Activated naive CD4-positive, alpha-beta T cell treated with Interleukin-2 at 50 U/mL for 16 hours (primary cell): ENCODE measurements around the gene CARS2.
"Not testable (repeated sequence)": the region's sequence is repeated elsewhere in the genome, so short reads cannot be mapped to it uniquely, and the experiment has no call there.

Source experiments
- DNase-seq: peaks from one replicate; pipeline ENCODE4 v3.0.0-alpha.2; 2020

CARS2 gene

DNA sequence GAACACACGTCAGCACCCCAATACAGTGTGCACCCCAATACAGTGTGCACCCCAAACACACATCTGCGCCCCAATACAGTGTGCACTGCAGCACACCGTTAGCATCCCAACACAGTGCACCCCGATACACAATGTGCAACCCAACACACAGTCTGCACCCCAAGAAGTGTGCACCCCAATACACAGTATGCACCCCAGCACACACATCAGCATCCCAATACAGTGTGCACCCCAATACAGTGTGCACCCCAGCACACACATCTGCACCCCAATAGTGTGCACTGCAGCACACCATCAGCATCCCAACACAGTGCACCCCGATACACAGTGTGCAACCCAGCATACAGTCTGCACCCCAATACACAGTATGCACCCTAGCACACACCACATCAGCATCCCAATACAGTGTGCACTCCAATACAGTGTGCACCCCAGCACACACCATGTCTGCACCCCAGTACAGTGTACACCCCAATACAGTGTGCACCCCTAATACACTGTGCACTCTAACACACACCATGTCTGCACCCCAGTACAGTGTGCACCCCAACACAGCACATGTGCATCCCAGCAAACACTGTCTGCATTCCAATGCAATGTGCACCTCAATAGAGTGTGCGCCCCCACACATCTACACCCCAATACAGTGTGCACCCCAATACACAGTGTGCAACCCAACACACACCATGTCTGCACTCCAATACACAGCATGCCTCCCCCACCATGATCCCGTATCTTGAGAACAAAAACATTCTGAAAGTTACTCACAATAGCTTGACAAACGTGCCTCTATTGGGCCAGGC lies 855 bp upstream of the CARS2 start:
- no peak for DNase-seq

DNA sequence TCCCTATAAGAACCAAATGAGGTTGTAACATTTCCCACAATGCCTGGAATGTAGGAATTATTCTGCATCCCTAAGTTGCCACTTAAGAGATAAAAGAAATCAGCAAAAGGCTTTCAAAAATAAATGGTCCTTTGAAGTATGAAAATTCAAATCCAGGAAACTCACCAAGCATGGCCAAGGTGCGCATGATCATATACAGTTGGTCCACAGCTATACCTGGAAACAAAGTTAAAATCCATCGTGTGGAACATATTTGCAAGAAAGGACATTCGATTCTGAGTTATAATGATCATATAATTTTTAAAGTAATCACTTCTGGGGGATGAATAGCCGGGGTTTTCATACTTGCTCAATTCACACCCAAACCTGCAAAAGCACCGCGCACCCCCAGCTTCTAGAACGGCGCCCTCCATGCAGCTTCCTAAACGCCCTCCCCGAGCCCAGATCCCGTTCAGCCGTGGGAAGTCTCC lies 525 bp downstream of the CARS2 start:
- DNase-seq: no peak

DNA sequence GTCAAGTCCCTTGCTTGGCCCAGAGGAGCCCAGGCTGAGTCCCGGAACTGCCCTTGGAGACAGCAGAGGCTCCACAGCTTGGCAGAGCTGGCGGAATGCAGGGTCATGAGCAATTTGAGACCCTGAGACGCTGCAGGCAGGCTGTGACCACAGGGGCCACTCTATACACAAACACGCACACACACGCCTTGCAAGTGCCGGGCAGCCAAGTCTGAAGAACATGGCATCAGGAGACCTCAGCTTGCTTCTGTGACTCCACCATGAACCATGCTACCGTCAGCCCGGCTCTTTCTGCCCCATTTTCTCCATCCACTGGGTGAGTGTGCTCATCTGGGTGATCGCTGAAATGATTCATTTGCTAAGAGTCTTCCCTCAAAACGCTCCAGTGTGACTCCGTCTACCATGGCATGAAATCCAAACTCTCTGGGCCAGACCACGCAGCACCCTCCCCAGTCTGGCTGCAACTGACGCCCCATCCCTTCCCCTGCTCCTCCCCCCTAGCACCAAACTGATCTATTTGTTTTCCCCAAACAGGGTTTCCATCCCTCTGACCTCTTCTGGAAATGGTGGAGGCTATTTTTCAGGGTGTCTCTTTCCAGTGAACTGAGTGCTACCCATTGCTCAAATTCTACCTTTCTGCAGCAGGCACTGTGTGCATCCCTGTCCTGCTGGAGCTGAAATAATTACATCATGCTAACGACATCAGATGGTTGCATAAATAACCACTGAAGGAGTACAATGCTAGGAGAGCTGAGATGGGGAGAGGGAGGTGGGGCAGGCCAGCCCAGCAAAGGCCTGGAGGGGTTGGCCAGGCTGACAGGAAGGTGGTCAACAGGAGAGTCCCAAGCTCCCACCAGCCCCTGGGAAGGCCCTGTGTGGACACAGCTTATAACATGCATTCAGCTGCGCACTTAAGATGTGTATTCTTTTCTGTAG lies 3.1 kb downstream of the CARS2 start:
- DNase-seq: no peak

DNA sequence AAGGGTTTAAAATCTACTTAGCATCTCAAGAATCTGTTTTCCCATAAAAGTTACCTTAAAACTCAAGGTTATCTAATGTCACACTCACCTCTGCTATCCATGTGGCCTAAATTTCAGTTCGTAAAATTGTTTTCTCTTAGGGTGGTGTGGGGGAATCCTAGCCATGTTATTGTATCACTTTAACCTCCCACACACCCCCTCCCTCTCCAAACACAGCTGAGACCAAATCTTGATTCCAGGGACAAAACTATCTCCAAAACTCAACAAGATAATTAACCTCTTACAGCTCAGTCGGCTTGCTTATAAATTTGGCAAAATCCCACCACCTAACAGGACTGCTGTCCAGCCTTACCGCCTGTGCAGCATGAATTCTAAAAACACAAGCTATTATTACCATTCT lies 3.8 kb downstream of the CARS2 start:
- DNase-seq: no peak

DNA sequence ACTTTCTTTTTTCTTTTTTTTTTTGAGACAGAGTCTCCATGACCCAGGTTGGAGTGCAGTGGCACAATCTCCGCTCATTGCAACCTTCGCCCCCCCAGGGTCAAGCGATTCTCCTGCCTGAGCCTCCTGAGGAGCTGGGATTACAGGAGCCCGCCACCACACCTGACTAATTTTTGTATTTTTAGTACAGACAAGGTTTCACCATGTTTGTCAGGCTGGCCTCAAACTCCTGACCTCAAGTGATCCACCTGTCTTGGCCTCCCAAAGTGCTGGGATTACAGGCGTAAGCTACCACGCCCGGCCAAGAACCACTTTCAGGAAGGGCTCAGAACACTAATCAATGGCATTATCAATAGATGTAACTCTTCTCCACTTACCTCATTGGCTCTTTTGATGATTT lies 4.9 kb downstream of the CARS2 start:
- not testable (repeated sequence) for DNase-seq

DNA sequence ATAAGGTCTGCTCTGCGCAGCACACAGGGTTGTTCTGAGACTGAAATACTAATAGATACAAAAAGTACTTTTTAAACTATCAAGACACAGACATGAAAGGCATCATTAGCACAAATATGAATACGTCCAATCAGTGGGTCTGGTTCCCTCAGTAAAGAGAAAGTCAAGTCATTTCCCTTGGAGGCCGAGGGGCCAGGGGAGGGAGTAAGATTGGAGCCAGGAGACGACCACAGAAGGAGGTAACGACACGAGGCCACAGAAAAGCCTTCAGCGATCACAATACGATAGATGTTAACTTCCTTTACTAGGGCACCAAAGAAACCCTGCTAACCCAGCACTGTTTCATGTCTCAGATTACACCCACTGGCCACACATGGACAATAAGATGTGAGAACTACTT lies 5.3 kb downstream of the CARS2 start:
- no peak for DNase-seq

DNA sequence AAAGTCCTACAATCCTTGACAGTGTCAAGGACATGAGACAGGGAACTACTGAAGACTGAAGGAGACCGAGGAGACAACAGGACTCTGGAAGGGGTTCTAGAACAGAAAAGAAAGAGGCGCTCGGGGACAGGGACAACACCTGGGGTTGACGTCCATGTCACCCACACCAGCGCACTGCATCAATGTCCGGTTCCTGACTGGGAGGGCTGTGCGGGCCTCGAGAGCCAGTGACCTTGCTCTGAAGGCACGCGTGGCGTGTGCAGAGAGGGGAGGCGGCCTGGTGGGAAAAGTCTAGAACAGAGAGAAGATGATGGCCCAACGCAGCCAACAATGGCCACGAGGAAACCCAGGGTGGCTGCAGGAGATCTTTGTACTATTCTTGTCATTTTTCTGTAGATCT lies 5.7 kb downstream of the CARS2 start:
- no peak for DNase-seq

DNA sequence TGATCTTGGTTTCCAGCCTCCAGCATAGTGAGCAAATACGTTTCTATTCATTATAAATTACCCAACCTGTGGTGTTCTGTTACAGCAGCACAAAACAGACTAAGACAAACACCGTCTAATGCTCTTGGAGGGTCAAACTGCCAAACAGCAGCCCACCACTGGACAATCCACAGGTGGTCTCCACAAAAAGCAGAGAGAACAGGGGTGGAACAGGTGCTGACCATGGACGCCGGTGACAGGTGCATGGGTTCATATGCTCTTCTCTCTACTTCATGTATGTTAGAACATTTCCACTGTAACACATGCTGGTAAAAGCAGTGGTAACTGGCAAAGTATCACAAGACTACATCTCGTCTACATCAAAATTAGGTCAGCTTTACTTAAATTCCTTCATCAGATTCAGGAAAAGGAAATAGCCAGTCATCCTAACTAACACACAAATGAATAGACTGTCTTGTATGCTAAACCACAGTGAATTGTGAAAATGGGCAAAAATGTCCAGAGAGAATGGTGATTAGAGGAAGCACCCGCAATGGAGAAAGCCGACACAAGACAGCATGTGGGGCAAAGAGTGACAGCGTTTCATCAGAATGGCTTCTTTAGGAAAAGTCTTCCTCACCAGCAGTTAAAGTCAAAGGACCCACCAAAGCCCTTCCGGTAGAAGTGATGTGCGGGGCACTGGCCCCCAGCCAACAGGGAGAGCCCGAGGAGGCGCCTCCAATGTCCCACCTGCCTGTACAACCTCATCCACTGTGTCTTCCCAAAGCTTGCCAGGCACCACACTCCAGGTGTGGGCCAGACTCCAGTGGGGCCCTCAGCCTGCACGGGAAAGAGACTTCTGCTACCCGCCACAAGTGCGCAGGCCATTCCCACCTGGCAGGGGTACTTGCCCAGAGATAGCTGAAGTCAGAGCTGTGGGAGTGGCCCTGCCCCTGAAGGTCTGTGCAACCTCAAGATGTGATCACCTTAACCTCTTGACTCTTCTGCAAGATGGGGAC lies 6.5 kb downstream of the CARS2 start:
- DNase-seq: no peak

DNA sequence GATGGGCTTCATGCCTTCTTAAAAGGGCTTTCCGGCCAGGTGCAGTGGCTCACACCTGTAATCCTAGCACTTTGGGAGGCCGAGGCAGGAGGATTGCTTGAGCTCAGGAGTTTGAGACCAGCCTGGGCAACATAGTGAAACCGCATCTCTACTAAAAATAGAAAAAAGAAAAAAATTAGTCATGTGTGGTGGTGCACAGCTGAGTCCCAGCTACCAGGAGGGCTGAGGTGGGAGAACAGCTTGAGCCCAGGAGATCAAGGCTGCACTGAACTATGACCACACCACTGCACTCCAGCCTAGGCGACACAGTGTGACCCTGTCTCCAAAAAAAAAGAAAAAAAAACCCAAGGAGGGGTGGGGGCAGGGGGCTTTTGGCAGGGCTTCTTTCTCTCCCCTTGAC lies 7.2 kb downstream of the CARS2 start:
- no peak for DNase-seq

DNA sequence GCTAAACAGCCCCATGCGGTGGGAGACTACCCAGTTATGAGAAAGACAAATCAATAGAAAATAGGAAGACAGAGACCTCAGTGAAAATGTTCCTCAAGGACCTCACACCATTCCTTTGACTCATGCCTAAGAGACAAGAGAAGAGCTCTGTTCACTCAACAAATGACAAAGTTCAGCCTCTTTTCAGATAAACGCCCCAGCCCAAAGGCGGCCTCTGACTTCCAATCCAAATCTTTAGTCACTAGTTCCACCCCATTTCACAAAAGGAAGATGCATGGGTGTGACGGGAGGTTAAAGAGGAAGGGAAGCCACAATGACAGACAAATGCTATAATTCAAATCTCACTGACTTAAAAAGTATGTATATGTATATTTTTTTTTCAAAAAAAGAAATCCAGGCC lies 8.1 kb downstream of the CARS2 start:
- no peak for DNase-seq

DNA sequence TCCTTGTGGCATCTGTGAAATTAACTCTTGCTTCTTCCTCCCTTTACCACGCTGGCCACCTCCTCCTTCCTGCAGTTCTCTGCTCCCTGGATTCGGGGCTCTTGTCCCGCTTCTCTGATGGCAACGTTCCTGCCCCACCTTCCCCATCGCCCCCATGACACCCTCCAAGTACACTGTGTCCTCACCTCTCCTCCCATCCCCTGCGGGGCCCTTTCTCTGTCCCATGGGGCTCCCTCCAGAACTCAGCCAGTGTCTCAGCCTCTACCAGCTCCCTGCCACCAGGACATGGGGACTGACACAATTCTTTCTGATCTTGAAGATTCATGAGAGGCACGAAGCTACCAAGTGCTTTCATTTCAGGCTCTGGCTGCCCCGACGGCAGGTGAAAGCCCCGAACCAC lies 9.1 kb downstream of the CARS2 start:
- no peak for DNase-seq

DNA sequence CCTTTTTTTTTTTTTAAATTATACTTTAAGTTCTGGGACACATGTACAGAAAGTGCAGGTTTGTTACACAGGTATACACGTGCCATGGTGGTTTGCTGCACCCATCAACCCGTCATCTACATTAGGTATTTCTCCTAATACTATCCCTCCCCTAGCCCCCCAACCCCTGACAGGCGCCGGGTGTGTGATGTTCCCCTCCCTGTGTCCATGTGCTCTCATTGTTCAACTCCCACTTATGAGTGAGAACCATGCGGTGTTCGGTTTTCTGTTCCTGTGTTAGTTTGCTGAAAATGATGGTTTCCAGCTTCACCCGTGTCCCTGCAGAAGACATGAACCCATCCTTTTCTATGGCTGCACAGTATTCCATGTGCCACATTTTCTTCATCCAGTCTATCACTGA lies 10.1 kb downstream of the CARS2 start:
- not testable (repeated sequence) for DNase-seq

DNA sequence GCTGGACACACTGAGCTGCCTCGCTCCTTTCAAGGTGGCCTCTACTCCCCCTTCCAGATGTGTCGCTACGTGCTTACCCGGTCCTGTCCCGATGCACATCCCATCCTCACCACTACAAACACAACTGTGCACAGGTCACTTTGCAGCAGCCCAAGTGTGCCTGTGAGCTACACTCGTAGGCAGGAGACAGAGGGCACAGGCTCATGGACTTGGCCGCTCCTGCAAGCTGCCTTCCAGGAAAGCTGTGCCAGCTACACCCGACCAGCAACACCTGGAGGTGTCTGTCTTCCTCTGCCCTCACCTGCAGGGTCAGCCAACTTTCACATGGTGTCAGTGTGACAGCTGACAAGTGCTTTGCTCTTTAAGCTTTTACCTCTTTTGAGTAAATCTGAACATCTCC lies 15.4 kb downstream of the CARS2 start:
- no peak for DNase-seq

DNA sequence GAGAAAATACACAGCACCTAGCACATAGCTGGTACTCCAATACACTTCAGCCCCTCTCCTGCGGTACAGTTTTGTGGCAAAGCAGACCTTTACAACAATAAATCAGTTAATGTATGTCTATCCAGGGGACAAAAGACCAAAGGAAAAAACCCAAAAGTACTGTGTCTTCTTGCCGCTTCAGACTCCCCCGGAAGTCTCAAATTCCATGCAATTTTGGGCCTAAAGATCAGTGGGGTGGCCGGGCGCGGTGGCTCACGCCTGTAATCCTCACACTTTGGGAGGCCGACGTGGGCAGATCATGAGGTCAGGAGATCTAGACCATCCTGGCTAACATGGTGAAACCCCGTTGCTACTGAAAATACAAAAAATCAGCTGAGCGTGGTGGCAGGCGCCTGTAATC lies 16.2 kb downstream of the CARS2 start:
- no peak for DNase-seq

DNA sequence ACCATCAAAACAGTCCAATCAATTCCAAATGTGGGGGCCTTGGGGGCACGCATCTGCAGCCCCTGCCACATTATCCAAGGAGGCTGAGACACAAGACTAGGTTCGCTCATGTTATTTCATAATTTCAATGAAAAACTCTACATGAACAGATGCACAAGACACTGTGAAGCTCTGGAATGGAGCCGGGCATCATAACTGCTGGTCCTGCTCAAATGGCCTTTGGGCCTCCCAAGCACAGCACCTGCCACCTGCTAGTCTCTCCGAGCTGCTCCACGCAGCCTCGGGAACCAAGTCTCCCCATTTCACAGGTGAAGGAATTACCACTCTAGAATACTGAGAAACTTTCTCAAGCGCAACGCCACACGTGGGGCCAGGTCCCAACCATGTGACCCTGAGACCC lies 16.9 kb downstream of the CARS2 start:
- DNase-seq: no peak

DNA sequence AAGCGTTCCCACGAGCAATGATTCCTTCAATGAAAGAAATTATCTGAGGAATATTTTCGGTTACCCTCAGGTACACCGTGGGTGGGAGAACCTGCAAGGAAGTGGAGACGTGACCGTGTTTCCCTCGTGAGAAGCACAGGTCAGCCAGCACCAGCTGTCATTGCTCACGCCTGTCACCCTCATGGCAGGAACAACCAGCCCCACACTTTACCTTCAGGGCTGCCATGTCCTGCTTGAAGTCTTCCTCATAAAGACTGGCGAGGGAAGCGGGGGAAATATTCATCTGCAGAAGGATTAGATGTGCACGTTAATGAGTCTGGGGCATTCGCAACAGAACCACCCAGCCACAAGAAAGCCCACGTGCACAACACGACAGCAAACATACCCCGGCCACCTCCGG lies 18.2 kb downstream of the CARS2 start:
- DNase-seq: no peak

DNA sequence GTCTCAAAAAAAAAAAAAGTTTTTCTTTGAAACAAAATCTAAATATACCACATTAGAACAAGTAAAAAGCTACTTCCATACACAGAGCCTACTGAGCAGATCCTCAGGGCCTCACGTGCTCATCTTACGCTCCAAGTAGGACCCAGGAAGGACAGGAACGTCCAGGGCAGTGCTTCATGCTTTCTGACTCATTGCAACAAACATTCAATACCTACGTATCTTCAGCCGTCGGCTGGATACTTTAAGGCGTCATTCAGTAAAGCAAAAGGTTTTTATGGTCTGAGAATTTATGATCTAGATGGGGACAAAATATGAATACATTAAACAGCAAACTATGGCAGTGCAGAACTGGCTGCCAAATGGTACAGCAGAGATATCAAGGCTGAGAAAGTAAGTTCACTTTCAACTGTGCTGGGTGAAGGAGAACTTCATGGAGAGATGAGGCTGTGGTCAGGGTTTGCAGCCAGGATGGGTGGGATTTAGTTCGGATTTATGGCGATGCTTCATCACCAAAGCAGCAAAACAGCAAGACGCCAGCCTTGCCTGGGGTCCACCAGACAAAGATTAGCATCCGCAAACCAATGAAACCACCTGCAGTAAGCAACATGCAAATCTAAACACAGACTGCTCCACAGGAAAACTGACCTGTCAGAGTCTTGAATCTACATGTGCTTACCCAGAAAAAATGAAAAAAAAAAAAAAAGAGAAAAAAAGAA lies 20.5 kb downstream of the CARS2 start:
- DNase-seq: no peak

DNA sequence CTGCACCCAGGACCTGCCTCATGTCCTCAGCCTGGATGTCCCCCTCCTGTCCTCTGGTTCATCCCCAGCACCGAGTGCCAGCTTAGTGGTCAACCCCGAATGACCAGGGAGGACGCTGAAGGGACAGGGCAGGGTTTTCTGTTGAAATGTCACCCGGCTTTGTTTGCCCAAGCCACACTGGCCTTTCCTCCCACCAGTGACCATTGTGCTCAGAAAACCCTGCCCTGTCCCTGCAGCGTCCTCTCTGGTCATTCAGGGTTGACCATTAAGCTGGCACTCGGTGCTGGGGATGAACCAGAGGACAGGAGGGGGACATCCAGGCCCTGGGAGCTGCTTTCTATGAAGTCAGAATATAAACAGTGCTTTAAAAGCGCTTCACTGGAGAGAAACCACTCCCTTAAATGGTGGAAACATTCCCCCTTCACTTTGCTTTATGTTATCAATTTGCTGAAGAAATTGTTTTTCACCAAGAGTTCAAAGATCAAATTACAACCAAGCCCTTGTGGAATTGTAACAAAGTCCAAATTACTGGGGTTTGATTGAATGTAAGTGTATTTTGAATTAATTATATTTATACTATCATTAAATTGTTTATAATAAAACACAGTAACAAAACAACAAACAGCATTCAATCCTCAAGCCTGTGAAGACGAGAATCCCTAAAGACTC lies 21.4 kb downstream of the CARS2 start:
- no peak for DNase-seq

DNA sequence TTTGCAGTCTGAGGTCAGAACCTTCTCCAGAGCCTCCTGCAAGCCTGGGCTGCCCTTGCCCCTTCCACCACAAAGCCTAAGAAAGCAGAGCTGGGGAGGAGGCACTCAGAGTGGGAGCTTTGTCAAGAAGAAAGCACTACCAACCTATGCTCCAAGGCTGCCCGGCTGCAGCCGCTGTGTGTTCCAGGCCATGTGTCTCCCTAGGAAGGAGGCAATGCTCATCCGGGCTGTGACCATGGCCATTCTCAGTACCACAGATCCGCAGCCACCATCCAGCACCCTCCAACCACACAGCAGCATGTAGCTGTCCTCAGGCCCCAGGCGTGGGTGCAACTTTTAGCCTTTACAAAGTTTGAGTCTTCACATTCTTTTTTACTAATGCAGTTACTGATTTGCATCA lies 22.0 kb downstream of the CARS2 start:
- DNase-seq: no peak

DNA sequence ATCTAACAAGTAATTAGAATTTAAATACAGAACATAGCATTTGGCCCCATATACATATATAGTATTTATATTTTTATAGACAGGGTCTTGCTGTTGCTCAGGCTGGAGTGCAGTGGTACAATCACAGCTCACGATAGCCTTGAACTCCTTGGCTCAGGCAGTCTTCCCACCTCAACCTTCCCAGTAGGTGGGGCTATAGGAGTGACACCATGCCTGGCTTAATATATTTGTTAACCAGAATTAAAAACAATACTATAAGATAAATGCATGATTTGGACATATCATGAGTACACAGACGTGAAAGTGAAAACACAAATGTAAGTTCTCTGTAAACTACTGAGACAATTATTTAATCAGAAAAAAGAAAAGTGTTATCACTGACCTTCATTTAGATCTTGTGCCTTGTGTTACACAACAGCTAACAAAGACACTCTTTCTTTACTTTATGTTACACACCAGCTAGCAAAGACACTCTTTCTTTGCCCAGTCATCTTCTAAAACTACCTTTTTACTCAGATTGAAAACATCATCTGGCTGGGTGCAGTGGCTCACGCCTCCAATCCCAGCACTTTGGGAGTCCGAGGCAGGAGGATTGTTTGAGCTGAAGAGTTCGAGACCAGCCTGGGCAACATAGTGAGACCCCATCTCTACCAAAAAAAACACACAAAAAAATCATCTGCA lies 22.6 kb downstream of the CARS2 start:
- DNase-seq: no peak

DNA sequence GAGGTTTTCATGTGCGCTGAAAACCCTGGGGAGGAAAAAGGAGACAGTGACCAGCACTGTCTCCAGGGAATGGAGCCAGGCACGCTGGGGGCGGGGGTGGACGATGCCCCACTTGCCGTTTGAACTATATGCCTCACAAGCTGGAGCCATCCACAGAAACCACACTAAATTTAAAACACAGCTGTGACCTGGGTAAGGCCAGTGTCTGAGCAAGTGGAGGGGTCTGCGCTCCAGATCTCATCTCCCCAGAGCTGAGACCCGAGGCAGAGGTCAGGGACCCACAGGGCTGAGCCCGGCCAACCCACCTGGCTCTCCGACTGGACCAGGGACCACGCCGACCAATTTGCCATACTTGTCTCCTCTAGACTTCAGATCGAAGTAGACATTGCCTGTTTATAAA lies 23.2 kb downstream of the CARS2 start:
- no peak for DNase-seq
